ENCODE results near the gene TRERF1. TPM values are rescaled to one million over a fixed set of nuclear protein-coding genes. Genes with fewer than 3 reads are reported as not detected.

The TRERF1 gene
- total and polyA plus RNA-seq, 2 of the 4 experiments (the other 2 are of a cell fraction): 6.3 to 9.9 TPM

GRCh38 chr6:42366999-42367352, 84.8 kb downstream of the TRERF1 start:
- ATAC-seq (ENCODE audit: low read depth) (peak; percentile 47), DNase-seq (no peak)
- H2AFZ ChIP-seq (replicated peaks; ENCODE audit: low read length, poor library complexity): peak overlapping the region; percentile 52
- H3K18ac ChIP-seq (ENCODE audit: low read depth, low read length): peak overlapping the region; percentile 14
- H2BK120ac ChIP-seq (ENCODE audit: low read depth, low read length): peak overlapping the region; percentile 66
- intact Hi-C loops (cut with micrococcal nuclease) (no loop called here), dilution Hi-C loops (cut with HindIII; ENCODE audit: low sequenced_read_pairs, unreplicated experiment) (no loop called here), in situ Hi-C loops (cut with MboI; ENCODE audit: low sequenced_read_pairs) (no loop called here)
- no TSS peak for BruUV-seq (replicated peaks)
- no peak overlapping the region for H2AK9ac ChIP-seq (replicated peaks; ENCODE audit: low read depth, low read length, poor library complexity)
- H3K23ac ChIP-seq (ENCODE audit: low read depth, low read length): peak overlapping the region; percentile 44; the same call in 1 of the 2 replicates
- H3K27me3 ChIP-seq (ENCODE audit: control insufficient read depth, insufficient read depth, low read length): no peaks in the 10 kb centered on the region
- peak overlapping the region; percentile 83 for H2BK5ac ChIP-seq (ENCODE audit: low read depth, low read length, poor library complexity, severe bottlenecking)
- 0 out of 3 replicates have a peak overlapping the region, but pooled peaks have one; percentile 12 for H2BK15ac ChIP-seq (ENCODE audit: low read depth, low read length)
- H3K27ac ChIP-seq (ENCODE audit: insufficient read depth, low read length): peak overlapping the region; percentile 79
- peak overlapping the region; percentile 48 to 75 for H4K8ac ChIP-seq (ENCODE audit: low read depth in 2 of 2, low read length in 2 of 2)
- no peak overlapping the region for H3K4me3 ChIP-seq (ENCODE audit: insufficient read depth, low read depth, low read length)
- H2AK5ac ChIP-seq (ENCODE audit: low read depth, low read length): peak overlapping the region; percentile 41
- H4K5ac ChIP-seq (ENCODE audit: low read depth, low read length): peak overlapping the region; percentile 72
- TF ChIP-seq MXI1 (IDR thresholded peaks at IDR 0.05; ENCODE audit: borderline replicate concordance, low read depth, low read length) (no peak), CEBPB (IDR thresholded peaks at IDR 0.05; ENCODE audit: low read depth, low read length) (no peak), SMC3 (IDR thresholded peaks at IDR 0.05; ENCODE audit: low read depth, low read length) (no peak), MAFK (IDR thresholded peaks at IDR 0.05; ENCODE audit: low read depth, low read length) (no peak), BHLHE40 (IDR thresholded peaks at IDR 0.05; ENCODE audit: low read depth, low read length) (no peak), RFX5 (IDR thresholded peaks at IDR 0.05; ENCODE audit: low read depth, low read length) (no peak), FOS (IDR thresholded peaks at IDR 0.05; ENCODE audit: low read depth, low read length) (no peak), NFE2L2 (IDR thresholded peaks at IDR 0.05; ENCODE audit: low read depth, low read length) (no peak), RCOR1 (IDR thresholded peaks at IDR 0.05; ENCODE audit: insufficient replicate concordance, low read length) (no peak), ELK1 (IDR thresholded peaks at IDR 0.05; ENCODE audit: borderline replicate concordance, low read depth, low read length) (no peak), MAZ (IDR thresholded peaks at IDR 0.05; ENCODE audit: borderline replicate concordance, low read depth, low read length) (no peak), POLR2A (IDR thresholded peaks at IDR 0.05; ENCODE audit: low read depth, low read length) (no peak), CTCF (conservative IDR thresholded peaks at IDR 0.05; ENCODE audit: low read depth, low read length) (no peak), CHD1 (IDR thresholded peaks at IDR 0.05; ENCODE audit: low read depth, low read length) (no peak), RAD21 (IDR thresholded peaks at IDR 0.05; ENCODE audit: low read length) (no peak), USF2 (IDR thresholded peaks at IDR 0.05; ENCODE audit: low read depth, low read length) (no peak)
- peak overlapping the region; percentile 33 for H3K9ac ChIP-seq (ENCODE audit: low read depth, low read length)
- H3K4ac ChIP-seq (ENCODE audit: low read depth, low read length): peak overlapping the region; percentile 84
- peak overlapping the region; percentile 74 for H3K14ac ChIP-seq (replicated peaks; ENCODE audit: low read depth, low read length)
- H3K56ac ChIP-seq (ENCODE audit: extremely low read depth, insufficient read depth, low read length): peak overlapping the region; percentile 66
- peak overlapping the region; percentile 38 for H3K4me2 ChIP-seq (ENCODE audit: low read depth, low read length)
- peaks cover 16% of the 10 kb centered on the region for H3K4me1 ChIP-seq (ENCODE audit: control insufficient read depth, insufficient read depth, low read length)
- peaks cover 44% of the 10 kb centered on the region for H3K9me1 ChIP-seq (ENCODE audit: insufficient read depth, low read length)
- no CpG with 5 or more reads among the region's 3 CpGs for WGBS, 2 experiments (ENCODE audit: extremely low coverage in 2 of 2, insufficient read length in 1 of 2)
- H4K91ac ChIP-seq (ENCODE audit: insufficient read depth, low read depth, low read length): peak overlapping the region; percentile 90
- H4K20me1 ChIP-seq (ENCODE audit: insufficient read depth, low read length): peaks cover 17% of the 10 kb centered on the region; the same call in 1 of the 2 replicates
- H3K79me1 ChIP-seq (ENCODE audit: low read depth in 1 of 2, low read length in 2 of 2): peaks cover 69 to 96% of the 10 kb centered on the region in 2 experiments
- ChIA-PET POLR2A (ENCODE audit: unreplicated experiment) (no interaction called here), CTCF (interaction anchor here (1.6 kb wide), 1 partner anchor 181 kb away, joined by 5 read pairs; no protein-coding TSS in a partner anchor)
- H3K9me3 ChIP-seq (ENCODE audit: control insufficient read depth, insufficient read depth, low read length): no peaks in the 10 kb centered on the region
- peaks cover 6% of the 10 kb centered on the region; the same call in 1 of the 2 replicates for H3K36me3 ChIP-seq (ENCODE audit: control insufficient read depth, insufficient read depth, low read length)
- peak overlapping the region; percentile 27 for H2BK20ac ChIP-seq (ENCODE audit: low read depth, low read length)

All from IMR-90 (cell line).